H1 (cell line): ENCODE results near the gene TAF3. TPM values are rescaled to one million over a fixed set of nuclear protein-coding genes. Genes with fewer than 3 reads are reported as not detected.
A peak's percentile ranks its signal among the peaks of the same experiment; 100 is the strongest.

Experiments
- EZH2 ChIP-seq: fragments of 200-600 bp; sonication (generic); IDR thresholded peaks from 2 replicates; pipeline ENCODE4 v1.7.1; 2012; ENCODE audit warnings: low read depth, mild to moderate bottlenecking, moderate library complexity, low read length, inconsistent platforms; ENCODE audit not compliant: severe bottlenecking
- NANOG ChIP-seq: IDR thresholded peaks from 2 replicates; pipeline ENCODE4 v1.6.1; 2011; ENCODE audit warnings: low read length, low read depth, mild to moderate bottlenecking, inconsistent platforms; ENCODE audit not compliant: insufficient read depth, poor library complexity, severe bottlenecking
- NRF1 ChIP-seq: IDR thresholded peaks from 2 replicates; pipeline ENCODE4 v1.6.1; 2011; ENCODE audit warnings: mild to moderate bottlenecking, low read depth, low read length, improper control_type of control experiment
- SUZ12 ChIP-seq: fragments of 200-600 bp; sonication (generic); IDR thresholded peaks from 2 replicates; pipeline ENCODE4 v1.6.1; 2012; ENCODE audit warnings: mild to moderate bottlenecking, inconsistent platforms, low read length, moderate library complexity, mixed read lengths
- TAF1 ChIP-seq: IDR thresholded peaks from 2 replicates; pipeline ENCODE4 v1.6.1; 2011; ENCODE audit warnings: mild to moderate bottlenecking, low read depth, low read length
- TEAD4 ChIP-seq: IDR thresholded peaks from 2 replicates; pipeline ENCODE4 v1.6.1; 2012; ENCODE audit warnings: low read depth, low read length, inconsistent platforms, mixed read lengths
- polyA plus RNA-seq, 7 experiments: library from polyadenylated mRNA; depleted of rRNA in 3 of 7; stranded (reverse) in 5 of 7; unstranded in 2 of 7; fragments of >200 nt in 5 of 7; fragments of 200-250 nt in 2 of 7; gene quantifications; 1 replicate in 5 of 7; 2 replicates in 1 of 7; 4 replicates in 1 of 7; pipeline versions ENCODE4 v1.2.1 to v1.2.3, GENCODE V29; 2011 to 2013; ENCODE audit warnings: missing spikeins in 2 of 7, mixed read lengths in 2 of 7
- total RNA-seq: library from RNA; stranded (reverse); fragmentation: NEBNext Ultra II Directional; extraction: Animal tissue kit (Norgen Biotek cat#: 25700); gene quantifications from 2 replicates; pipeline ENCODE4 v1.2.1, GENCODE V29; 2021

The TAF3 gene
- total and polyA plus RNA-seq, 2 of the 8 experiments (the other 6 are each of a cell fraction or from before 2014, with no cell fraction given) = 1.5 to 11.2 TPM

- TF ChIP-seq TAF1 (no peak), NANOG (peak; percentile 84), NRF1 (no peak), SUZ12 (peak; percentile 78; the same call in 1 of the 2 replicates), EZH2 (peak; percentile 85), TEAD4 (no peak)
- TF ChIP-seq, all 59 proteins: peak for 7
Observed at GRCh38 chr10:8049865-8050555, 231.7 kb downstream of the TAF3 start (continued).
